VCaP (cell line): ENCODE data around the gene KDSR.

Experiments
- H3K27ac ChIP-seq: fragments of 450-650 bp; 2 replicates; pipeline ENCODE4 v1.5.1; 2017
- CTCF ChIP-seq: fragments of 450-650 bp; conservative IDR thresholded peaks from 2 replicates; pipeline ENCODE4 v1.5.1; 2017; ENCODE audit warnings: mild to moderate bottlenecking, moderate library complexity

Gene KDSR

GRCh38 chr18:63290821-63291200 is 76.2 kb downstream of the KDSR start:
- no peak overlapping the region for H3K27ac ChIP-seq
- no peak for TF ChIP-seq CTCF

GRCh38 chr18:63290166-63290820 is 76.7 kb downstream of the KDSR start:
- TF ChIP-seq CTCF = no peak
- no peak overlapping the region for H3K27ac ChIP-seq

- TF ChIP-seq CTCF = no peak
- no peak overlapping the region for H3K27ac ChIP-seq
Measured at GRCh38 chr18:63288311-63288710, 78.7 kb downstream of the KDSR start.

- H3K27ac ChIP-seq = no peak overlapping the region
- no peak for TF ChIP-seq CTCF
Measured at GRCh38 chr18:63287691-63288220, 79.2 kb downstream of the KDSR start.

GRCh38 chr18:63286926-63287325 is 80.1 kb downstream of the KDSR start:
- H3K27ac ChIP-seq = no peak overlapping the region

GRCh38 chr18:63284827-63285733 is 81.9 kb downstream of the KDSR start:
- no peak overlapping the region for H3K27ac ChIP-seq
- no peak for TF ChIP-seq CTCF

More at GRCh38 chr18:63286926-63287325, 80.1 kb downstream of the KDSR start:
- no peak for TF ChIP-seq CTCF

GRCh38 chr18:63284173-63284799 is 82.7 kb downstream of the KDSR start:
- no peak for TF ChIP-seq CTCF
- H3K27ac ChIP-seq = no peak overlapping the region
